HG02870 (cell line): ENCODE measurements around the gene TSPYL1.
A peak's percentile ranks its signal among the peaks of the same experiment; 100 is the strongest.
"Not testable (repeated sequence)": the region's sequence is repeated elsewhere in the genome, so short reads cannot be mapped to it uniquely, and the experiment has no call there.

Source experiments
- ATAC-seq: cut with Tn5 transposase; IDR thresholded peaks from one replicate; pipeline ENCODE4 v1.9.1; 2021; ENCODE audit warnings: mild to moderate bottlenecking, moderate library complexity; ENCODE audit not compliant: unreplicated experiment

TSPYL1 gene

GRCh38 chr6:116298973-116299372 lies 19.2 kb upstream of the TSPYL1 start:
- ATAC-seq = no peak

GRCh38 chr6:116298273-116298672 lies 18.5 kb upstream of the TSPYL1 start:
- ATAC-seq = no peak

GRCh38 chr6:116292553-116292952 lies 12.8 kb upstream of the TSPYL1 start:
- ATAC-seq = no peak

DNA sequence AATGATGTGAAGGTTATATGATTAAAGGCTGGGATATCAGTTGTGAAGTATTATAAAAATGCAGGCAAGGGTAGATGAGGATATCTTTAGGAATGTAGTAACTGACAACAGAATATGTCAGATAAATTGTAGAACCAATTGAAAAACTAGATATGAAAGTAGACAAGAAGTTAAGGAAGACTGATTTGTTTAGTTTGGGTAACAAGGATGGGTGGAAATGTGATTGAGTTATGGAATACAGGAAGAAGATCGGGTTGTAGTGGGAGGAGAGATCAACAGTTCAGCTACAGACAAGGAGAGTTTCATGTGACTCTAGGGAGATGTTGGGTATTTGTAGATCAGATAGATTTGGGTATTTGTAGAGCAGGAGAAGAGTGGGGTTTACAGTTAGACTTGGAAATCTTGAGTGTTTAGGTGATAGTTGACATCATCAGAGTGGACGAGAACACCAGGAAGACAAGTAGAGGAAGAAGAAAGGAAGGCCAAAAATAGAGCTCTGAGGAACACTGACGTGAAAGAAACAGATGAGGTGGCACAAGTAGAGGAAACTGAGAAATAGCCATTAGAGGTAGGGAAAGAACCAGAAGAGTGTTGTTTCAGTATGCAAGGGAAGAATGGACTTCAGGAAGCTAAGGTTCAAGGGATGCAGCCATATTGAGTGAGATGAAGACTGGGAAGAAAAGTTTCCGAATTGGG lies 12.1 kb upstream of the TSPYL1 start:
- no peak for ATAC-seq

- no peak for ATAC-seq
Measured at GRCh38 chr6:116290799-116291198, 11.1 kb upstream of the TSPYL1 start.

GRCh38 chr6:116289876-116290275 lies 10.1 kb upstream of the TSPYL1 start:
- ATAC-seq = no peak

- ATAC-seq = no peak
Measured at GRCh38 chr6:116287689-116288282, 8.1 kb upstream of the TSPYL1 start.

- ATAC-seq = no peak
Measured at GRCh38 chr6:116286773-116287358, 7.1 kb upstream of the TSPYL1 start.

GRCh38 chr6:116284984-116285383 lies 5.3 kb upstream of the TSPYL1 start:
- ATAC-seq = not testable (repeated sequence)

- ATAC-seq = no peak
Measured at GRCh38 chr6:116283191-116283590, 3.5 kb upstream of the TSPYL1 start.

DNA sequence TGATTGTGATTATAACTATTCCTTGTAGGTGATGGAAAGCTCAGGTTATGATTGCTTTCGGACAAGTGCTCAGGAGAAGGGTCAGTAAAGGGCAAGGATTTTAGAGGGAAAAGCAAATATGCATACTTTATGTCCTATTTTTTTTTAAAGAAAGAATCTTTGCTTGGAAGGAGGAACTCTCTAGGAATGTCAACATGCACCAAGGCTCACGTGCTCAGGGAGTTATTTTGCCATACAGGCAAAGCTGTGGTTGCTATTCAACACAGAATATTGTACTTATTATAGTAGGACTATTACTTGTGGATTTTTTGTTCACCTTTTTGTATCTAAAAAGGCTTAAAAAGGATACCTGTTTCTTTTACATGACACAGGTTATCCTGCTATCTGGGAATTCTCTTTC lies 3.0 kb upstream of the TSPYL1 start:
- ATAC-seq = no peak

DNA sequence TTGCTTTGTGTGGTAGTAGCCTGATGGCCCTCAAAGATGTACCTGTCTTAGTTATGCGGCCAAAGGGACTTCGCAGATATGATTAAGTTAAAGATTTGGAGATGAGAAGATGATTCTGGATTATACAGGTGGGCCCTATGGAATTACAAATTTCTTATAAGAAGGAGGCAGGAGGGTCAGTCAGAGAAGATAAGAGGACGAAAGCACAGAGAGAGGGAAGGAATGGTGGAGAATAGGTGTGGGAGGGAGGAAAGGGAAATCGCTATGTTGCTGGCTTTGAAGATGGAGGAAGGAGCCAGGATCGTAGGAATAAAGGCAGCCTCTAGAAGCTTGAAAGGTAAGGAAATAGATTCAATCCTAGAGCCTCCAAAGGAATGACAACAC lies 1.2 kb upstream of the TSPYL1 start:
- ATAC-seq = no peak

DNA sequence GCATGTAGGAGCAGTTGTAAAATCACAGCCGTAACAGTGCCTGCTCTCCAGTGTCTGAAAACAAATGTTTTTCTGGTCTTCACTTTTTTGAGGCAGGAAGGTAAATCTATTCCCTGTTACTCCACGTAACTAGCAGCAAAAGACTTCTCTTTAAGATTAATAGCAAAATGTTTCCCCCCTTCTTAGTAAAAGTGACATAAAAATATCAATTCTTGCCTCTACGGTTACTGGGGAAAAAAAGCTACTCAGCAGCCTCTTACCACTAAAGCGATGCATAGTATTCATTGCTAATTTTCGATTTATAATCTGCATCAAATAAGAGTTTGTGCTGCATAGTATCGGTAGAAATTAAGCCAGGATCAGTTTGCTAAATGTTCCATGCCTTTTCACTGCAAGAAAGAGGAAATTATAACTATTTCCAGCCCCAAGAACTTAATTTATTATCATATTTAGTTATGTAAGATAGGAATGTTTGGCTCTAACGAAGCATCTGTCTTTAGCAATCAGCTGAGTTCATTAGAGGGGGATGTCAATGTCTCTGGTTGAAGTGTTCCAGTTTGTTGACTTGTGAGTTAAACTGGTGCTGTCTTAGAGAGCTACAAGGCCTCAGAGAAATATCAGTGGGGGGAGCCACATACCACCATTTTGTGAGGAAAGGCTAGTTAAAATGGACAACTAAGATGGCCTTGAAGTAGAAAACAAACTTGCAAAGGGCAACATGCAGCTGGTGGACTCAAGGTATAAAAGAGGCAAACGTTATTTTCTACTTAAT lies 617 bp upstream of the TSPYL1 start:
- no peak for ATAC-seq

DNA sequence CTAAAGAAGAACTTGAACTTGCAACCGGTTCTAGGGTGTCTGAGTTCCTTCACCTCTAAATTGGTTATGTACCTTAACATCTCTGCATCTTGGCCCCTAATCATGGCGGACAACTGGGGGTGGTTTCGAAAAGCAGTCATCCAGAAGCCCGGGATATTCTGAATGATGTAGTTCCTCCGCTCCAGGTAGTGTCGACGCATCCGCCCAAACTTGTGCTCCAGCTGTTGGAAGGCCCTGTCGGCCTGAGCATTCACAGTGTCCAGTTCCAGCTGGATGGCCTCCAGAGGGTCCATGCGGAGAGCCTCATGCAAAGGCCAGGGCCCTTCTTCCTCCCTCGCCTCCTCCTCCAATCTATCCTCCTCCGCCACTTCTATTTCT lies 887 bp downstream of the TSPYL1 start:
- peak; percentile 1 for ATAC-seq

DNA sequence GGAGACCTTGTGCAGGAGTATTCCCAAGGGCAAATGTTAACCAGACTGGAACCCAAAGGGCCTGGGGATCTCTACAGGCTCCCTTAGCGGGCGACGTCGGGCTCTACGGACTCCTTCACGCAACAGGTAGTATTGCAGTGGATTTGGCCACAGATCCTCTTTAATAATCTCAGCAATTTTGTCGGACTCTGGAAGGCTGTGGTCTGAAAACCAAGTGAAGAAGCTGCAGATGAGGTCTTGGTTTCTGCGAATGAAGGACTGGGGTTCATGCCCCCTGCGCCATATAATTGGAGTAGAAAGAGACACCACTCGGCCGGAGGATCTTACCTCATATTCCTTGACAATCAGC lies 1.3 kb downstream of the TSPYL1 start:
- no peak for ATAC-seq

DNA sequence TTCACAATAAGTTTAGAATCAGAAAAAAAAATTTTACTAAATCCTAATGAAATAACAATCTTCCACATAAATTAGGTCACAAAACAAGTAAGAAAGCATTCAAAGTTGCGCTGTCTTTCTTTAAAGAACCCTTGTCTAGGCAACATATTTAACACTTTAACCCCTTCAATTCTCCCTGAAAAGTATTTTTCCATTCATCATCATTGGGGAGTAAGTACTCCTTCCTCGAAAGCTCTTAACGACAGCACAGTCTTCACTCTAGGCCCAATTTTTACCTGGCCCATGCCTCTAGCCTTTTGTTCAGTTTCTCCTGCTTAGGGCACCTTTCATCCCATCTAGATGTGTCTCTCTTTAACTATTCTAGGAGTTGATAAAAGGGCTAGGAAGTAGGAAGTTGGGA lies 2.6 kb downstream of the TSPYL1 start:
- no peak for ATAC-seq

GRCh38 chr6:116271149-116271708 lies 8.5 kb downstream of the TSPYL1 start:
- no peak for ATAC-seq

GRCh38 chr6:116268589-116269293 lies 11.0 kb downstream of the TSPYL1 start:
- peak; percentile 91 for ATAC-seq

- ATAC-seq = peak; percentile 10
Measured at GRCh38 chr6:116267836-116268588, 11.7 kb downstream of the TSPYL1 start.

GRCh38 chr6:116266803-116267202 lies 12.9 kb downstream of the TSPYL1 start:
- ATAC-seq = no peak
